Measurements from ENCODE around the gene CISTR. TPM values are rescaled to one million over a fixed set of nuclear protein-coding genes. Genes with fewer than 3 reads are reported as not detected.

Gene CISTR
- polyA plus RNA-seq, 1 donor from 2014 or later = not detected

DNA sequence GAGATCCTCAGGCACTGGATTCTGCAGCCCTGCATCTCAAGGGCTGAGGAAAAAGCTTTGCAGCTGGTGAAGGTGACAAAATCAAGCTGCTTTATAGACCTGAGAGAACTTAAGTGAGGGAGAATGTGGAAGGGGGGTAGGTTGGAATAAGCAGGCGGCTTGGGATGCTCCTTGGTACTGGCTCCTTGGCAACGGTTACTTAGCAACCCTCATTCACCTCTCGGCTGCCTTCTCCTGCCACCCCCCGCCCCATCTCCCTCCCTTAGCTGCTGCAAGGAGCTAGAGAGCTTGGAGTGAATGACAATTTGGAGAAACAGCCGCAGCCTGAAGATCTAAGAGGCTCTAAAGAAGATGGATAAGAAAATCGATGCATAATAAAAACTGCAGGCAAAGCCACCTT lies 44.1 kb upstream of the CISTR start:
- peak overlapping the region; percentile 57 for H2AFZ ChIP-seq (ENCODE audit: low read depth, low read length)
- H3K27me3 ChIP-seq (ENCODE audit: insufficient read depth, low read depth, low read length) = no peaks in the 10 kb centered on the region
- TF ChIP-seq MXI1 (conservative IDR thresholded peaks at IDR 0.05; ENCODE audit: poor library complexity, severe bottlenecking) (peak; percentile 78), RAD21 (conservative IDR thresholded peaks at IDR 0.05) (peak; percentile 67), EP300 (conservative IDR thresholded peaks at IDR 0.05; ENCODE audit: poor library complexity, severe bottlenecking) (peak; percentile 91), SMC3 (conservative IDR thresholded peaks at IDR 0.05; ENCODE audit: poor library complexity) (peak; percentile 65), TAF1 (IDR thresholded peaks at IDR 0.05; ENCODE audit: low read depth) (no peak), POLR2AphosphoS5 (IDR thresholded peaks at IDR 0.05) (peak; percentile 80), EZH2 (IDR thresholded peaks at IDR 0.05; ENCODE audit: borderline replicate concordance, insufficient read depth, low read length, poor library complexity, severe bottlenecking) (no peak)
- TF ChIP-seq, protein P1, sequence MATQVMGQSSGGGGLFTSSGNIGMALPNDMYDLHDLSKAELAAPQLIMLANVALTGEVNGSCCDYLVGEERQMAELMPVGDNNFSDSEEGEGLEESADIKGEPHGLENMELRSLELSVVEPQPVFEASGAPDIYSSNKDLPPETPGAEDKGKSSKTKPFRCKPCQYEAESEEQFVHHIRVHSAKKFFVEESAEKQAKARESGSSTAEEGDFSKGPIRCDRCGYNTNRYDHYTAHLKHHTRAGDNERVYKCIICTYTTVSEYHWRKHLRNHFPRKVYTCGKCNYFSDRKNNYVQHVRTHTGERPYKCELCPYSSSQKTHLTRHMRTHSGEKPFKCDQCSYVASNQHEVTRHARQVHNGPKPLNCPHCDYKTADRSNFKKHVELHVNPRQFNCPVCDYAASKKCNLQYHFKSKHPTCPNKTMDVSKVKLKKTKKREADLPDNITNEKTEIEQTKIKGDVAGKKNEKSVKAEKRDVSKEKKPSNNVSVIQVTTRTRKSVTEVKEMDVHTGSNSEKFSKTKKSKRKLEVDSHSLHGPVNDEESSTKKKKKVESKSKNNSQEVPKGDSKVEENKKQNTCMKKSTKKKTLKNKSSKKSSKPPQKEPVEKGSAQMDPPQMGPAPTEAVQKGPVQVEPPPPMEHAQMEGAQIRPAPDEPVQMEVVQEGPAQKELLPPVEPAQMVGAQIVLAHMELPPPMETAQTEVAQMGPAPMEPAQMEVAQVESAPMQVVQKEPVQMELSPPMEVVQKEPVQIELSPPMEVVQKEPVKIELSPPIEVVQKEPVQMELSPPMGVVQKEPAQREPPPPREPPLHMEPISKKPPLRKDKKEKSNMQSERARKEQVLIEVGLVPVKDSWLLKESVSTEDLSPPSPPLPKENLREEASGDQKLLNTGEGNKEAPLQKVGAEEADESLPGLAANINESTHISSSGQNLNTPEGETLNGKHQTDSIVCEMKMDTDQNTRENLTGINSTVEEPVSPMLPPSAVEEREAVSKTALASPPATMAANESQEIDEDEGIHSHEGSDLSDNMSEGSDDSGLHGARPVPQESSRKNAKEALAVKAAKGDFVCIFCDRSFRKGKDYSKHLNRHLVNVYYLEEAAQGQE (IDR thresholded peaks at IDR 0.05; ENCODE audit: borderline replicate concordance) = peak; percentile 74
- TF ChIP-seq, protein P2, sequence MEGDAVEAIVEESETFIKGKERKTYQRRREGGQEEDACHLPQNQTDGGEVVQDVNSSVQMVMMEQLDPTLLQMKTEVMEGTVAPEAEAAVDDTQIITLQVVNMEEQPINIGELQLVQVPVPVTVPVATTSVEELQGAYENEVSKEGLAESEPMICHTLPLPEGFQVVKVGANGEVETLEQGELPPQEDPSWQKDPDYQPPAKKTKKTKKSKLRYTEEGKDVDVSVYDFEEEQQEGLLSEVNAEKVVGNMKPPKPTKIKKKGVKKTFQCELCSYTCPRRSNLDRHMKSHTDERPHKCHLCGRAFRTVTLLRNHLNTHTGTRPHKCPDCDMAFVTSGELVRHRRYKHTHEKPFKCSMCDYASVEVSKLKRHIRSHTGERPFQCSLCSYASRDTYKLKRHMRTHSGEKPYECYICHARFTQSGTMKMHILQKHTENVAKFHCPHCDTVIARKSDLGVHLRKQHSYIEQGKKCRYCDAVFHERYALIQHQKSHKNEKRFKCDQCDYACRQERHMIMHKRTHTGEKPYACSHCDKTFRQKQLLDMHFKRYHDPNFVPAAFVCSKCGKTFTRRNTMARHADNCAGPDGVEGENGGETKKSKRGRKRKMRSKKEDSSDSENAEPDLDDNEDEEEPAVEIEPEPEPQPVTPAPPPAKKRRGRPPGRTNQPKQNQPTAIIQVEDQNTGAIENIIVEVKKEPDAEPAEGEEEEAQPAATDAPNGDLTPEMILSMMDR (IDR thresholded peaks at IDR 0.05; ENCODE audit: poor library complexity, severe bottlenecking) = peak; percentile 30
- H3K4me3 ChIP-seq (ENCODE audit: low read length) = peak overlapping the region; percentile 56
- no peaks in the 10 kb centered on the region for H4K20me1 ChIP-seq (ENCODE audit: insufficient read depth)
- H3K36me3 ChIP-seq (ENCODE audit: insufficient read depth, low read length) = no peaks in the 10 kb centered on the region
- H3K4me2 ChIP-seq (ENCODE audit: low read length) = peak overlapping the region; percentile 92
- H3K9me2 ChIP-seq (ENCODE audit: insufficient read depth, low read length) = no peaks in the 10 kb centered on the region
- H3K79me2 ChIP-seq (replicated peaks; ENCODE audit: insufficient read depth, low read length) = no peaks in the 10 kb centered on the region
- no peaks in the 10 kb centered on the region for H3K9me3 ChIP-seq (ENCODE audit: low read length)
- H3K9ac ChIP-seq (ENCODE audit: low read length) = peak overlapping the region; percentile 86
- H3F3A ChIP-seq (ENCODE audit: insufficient read depth, low read length, poor library complexity, severe bottlenecking) = peaks cover 25% of the 10 kb centered on the region
- H3K27ac ChIP-seq (ENCODE audit: low read length) = peak overlapping the region; percentile 100

DNA sequence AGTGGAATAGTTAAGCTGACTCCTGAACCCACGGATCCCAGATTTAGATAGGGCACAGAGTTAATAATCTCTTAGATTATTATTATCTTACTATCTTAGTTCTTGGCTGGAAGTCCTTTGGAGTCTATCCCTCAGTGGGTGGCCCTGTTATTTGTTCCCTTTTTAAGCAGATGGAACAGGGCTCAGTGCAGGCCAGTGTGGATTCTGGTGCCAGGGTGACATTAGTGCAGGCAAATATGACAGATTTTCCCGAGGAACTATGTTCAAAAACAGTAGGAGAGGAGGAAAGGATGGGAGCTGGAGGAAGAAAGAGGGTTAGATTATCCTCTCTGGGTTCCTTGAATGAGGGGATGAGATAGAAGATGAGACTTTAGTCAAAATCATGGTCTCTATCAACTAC lies 41.4 kb upstream of the CISTR start:
- TF ChIP-seq RAD21 (conservative IDR thresholded peaks at IDR 0.05) (no peak), TAF1 (IDR thresholded peaks at IDR 0.05; ENCODE audit: low read depth) (no peak), EP300 (conservative IDR thresholded peaks at IDR 0.05; ENCODE audit: poor library complexity, severe bottlenecking) (no peak), EZH2 (IDR thresholded peaks at IDR 0.05; ENCODE audit: borderline replicate concordance, insufficient read depth, low read length, poor library complexity, severe bottlenecking) (no peak), SMC3 (conservative IDR thresholded peaks at IDR 0.05; ENCODE audit: poor library complexity) (no peak), MXI1 (conservative IDR thresholded peaks at IDR 0.05; ENCODE audit: poor library complexity, severe bottlenecking) (no peak), POLR2AphosphoS5 (IDR thresholded peaks at IDR 0.05) (no peak)
- TF ChIP-seq, protein P1 (IDR thresholded peaks at IDR 0.05; ENCODE audit: borderline replicate concordance) = no peak
- TF ChIP-seq, protein P2 (IDR thresholded peaks at IDR 0.05; ENCODE audit: poor library complexity, severe bottlenecking) = no peak
- Histone ChIP-seq H3K27ac (ENCODE audit: low read length) (no peak overlapping the region), H3F3A (ENCODE audit: insufficient read depth, low read length, poor library complexity, severe bottlenecking) (peaks cover 22% of the 10 kb centered on the region), H3K9me2 (ENCODE audit: insufficient read depth, low read length) (no peaks in the 10 kb centered on the region), H3K4me3 (ENCODE audit: low read length) (no peak overlapping the region), H4K20me1 (ENCODE audit: insufficient read depth) (no peaks in the 10 kb centered on the region), H3K9me3 (ENCODE audit: low read length) (no peaks in the 10 kb centered on the region), H3K36me3 (ENCODE audit: insufficient read depth, low read length) (no peaks in the 10 kb centered on the region), H3K4me2 (ENCODE audit: low read length) (no peak overlapping the region), H3K9ac (ENCODE audit: low read length) (no peak overlapping the region), H3K79me2 (replicated peaks; ENCODE audit: insufficient read depth, low read length) (no peaks in the 10 kb centered on the region), H3K27me3 (ENCODE audit: insufficient read depth, low read depth, low read length) (no peaks in the 10 kb centered on the region), H2AFZ (ENCODE audit: low read depth, low read length) (no peak overlapping the region)

Measured in neural cell (in vitro differentiated cells).